ENCODE results near the gene CHEK2.
"Not testable (repeated sequence)": the region's sequence is repeated elsewhere in the genome, so short reads cannot be mapped to it uniquely, and the experiment has no call there.

CHEK2 gene

GRCh38 chr22:28741785-28742561 is at the start of gene CHEK2, which contains the start of gene HSCB:
CHEK2 (minus strand) TSS chr22:28741820; CDS start chr22:28734721, 7,099 bp downstream.
HSCB (plus strand) TSS chr22:28742039; CDS start chr22:28742096, 57 bp downstream.
- peak; percentile 100 for DNase-seq (ENCODE audit: low spot score)

GRCh38 chr22:28791124-28791523 is 49.5 kb upstream of the CHEK2 start:
- no peak for DNase-seq (ENCODE audit: low spot score)

- DNase-seq (ENCODE audit: low spot score) = no peak
Measured at GRCh38 chr22:28788601-28789000, 47.0 kb upstream of the CHEK2 start.

DNA sequence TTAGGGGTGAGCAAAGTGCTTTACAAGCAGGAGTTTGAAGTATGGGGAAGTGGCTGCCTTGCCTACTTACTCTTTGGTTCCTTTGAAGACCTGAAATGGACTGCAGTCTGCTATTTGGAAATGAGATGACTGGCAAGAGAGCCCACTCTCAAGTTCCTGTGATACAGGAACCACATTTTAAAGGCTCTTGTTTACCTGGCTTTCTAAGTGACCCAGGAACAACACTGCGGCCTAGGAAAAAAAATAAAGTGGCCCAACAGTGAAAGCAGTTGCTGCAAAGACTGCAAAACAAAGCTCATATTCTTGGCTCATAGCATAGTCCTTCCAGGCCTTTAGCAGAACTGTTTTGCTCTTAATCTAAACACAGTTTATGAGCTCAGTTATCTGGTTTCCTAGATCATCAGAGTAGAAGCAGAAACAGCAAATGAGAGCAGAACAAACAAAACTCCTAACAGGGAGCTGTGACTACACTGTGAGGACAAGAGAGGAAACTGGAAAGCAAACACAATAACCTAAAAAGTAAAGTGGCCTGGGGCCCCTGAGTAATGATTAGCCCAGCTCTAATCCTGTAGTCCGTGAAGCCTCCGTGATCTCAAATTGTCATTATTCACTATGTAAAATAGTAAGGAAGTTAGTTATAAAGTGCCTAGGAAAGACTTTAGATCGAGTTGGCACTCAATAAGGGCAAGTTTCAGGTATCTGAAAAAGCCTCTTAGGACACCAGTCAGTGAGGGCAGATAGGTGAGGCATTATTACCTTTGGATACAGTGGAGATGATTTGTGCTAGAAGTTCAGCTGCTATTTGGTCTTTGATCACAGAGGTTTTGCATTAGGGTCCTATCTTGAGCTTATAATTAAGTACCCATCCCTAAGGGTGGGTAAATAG is 42.4 kb upstream of the CHEK2 start:
- no peak for DNase-seq (ENCODE audit: low spot score)

- DNase-seq (ENCODE audit: low spot score) = no peak
Measured at GRCh38 chr22:28780296-28780695, 38.7 kb upstream of the CHEK2 start.

DNA sequence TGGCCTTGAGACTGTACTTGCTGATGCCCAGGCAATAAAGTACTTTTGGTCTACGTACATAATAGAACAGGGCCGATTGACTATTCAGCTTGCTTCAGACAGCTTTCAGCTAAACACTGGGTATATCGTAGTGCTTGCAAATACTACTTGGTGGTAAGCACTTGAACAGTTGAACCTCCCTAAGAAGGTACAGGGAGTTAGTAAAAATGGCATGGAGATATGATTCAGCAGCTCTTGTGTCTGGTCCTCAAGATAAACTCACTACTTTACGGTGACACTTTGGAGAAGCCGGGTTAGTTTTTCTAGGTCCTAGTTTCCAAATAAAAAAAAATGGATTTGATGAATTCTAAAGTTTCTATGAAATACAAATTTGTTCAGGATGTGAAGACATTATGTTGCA is 38.2 kb upstream of the CHEK2 start:
- no peak for DNase-seq (ENCODE audit: low spot score)

GRCh38 chr22:28774378-28774777 is 32.8 kb upstream of the CHEK2 start:
- no peak for DNase-seq (ENCODE audit: low spot score)

DNA sequence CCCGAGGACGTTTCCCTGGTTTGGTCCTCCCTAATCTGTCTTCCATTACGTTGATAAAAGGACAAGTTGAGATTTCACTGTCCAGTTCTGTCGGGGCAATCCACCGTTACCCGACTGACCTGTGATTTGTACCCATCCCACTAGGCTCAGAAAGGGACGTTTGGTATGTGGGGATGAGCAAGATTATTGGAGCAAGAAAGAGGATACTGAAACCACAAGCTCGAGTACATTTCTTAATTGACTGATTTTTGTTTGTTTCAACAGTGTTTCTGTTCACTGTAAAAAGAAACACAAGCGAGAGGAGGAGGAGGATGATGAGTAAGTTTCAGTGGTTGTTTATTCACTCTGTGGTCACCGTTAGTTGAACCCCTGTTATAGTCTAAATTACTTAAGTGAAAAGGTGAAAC is 31.8 kb upstream of the CHEK2 start:
- DNase-seq (ENCODE audit: low spot score) = no peak

DNA sequence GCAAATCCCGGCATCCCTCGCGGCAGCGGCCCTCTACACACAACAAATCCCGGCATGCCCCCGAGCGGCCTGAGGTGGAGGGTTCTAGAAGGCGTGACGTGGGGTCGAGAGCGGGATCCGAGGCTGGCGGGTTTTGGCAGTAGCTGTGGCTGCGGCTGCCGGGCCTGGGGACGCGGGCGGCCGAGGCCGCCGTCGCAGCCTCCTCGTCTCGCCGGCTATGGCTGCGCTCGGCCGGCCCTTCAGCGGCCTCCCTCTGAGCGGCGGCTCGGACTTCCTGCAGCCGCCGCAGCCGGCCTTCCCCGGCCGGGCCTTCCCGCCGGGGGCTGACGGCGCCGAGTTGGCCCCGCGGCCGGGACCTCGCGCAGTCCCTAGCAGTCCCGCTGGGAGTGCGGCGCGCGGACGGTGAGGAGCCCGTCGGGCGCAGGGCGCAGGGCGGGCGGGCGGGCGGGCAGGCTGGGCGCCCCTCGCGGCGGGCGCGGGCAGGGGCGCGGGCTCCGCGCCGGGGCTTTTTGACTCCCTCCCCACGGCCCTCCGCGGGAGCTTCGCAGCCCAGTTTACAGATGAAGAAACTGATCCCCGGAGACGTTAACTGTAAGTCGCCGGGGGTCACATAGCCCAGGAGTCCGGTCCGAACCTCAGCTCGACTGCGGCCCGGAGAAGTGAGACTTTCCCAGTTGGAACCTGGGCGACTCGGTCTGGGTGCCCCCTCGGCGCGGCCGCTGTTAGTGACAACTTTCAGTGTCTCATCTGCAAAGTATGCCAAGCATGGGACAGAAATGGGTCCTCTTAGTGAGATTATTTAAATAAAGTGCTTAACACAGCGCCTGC is 31.2 kb upstream of the CHEK2 start, which contains the start of gene CCDC117:
TSS of gene CCDC117 (plus strand) at position 63 of the 828 bp plus-strand sequence. CDS start at position 218, 155 bp downstream.
- DNase-seq (ENCODE audit: low spot score) = peak; percentile 97

- DNase-seq (ENCODE audit: low spot score) = no peak
Measured at GRCh38 chr22:28771195-28771791, 29.7 kb upstream of the CHEK2 start.

- no peak for DNase-seq (ENCODE audit: low spot score)
Measured at GRCh38 chr22:28769394-28770085, 27.9 kb upstream of the CHEK2 start.

DNA sequence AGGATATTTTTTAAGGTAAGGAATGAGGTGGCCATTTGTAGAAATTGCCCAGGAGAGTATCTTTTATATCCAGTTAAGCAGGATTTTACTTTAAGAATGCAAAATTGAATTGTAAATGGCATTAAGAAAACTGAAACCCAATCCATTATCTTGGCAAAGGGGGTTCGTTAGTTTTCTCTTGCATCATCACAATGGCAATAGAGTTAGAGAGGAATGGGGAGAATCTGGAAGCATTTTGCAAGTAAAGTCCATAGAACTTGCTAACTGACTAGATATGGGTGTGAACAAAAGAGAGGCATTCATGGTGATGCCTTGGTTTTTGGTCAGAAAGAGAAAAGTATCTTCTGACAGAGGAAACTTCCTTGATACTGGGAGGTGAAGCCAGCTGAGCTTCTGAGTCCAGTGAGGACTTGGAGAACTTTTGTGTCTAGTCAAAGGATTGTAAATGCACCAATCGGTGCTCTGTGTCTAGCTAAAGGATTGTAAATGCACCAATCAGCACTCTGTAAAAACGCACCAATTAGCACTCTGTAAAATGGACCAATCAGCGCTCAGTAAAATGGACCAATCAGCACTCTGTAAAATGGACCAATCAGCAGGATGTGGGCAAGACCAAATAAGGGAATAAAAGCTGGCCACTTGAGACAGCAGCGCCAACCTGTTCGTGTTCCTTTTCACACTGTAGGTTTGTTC is 27.2 kb upstream of the CHEK2 start:
- DNase-seq (ENCODE audit: low spot score) = no peak

DNA sequence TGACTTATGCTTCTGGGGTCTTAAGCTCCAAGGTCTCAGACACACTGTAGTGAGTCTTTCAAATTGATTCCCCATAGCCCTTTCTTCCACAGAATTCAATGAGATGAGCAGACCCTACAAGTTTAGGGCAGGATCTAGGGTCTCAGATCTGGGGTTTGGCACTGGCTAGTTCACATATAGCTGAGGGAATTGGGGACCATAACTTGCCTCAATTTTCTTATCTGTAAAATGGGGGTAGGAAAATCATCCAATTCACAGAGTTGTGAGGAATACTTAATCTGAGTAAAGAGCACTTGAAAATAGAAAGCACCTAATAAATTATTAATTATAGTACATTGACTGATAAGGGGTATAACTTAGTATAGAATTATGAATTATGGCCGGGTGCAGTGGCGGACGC is 25.0 kb upstream of the CHEK2 start:
- DNase-seq (ENCODE audit: low spot score) = no peak

GRCh38 chr22:28762000-28762399 is 20.4 kb upstream of the CHEK2 start:
- DNase-seq (ENCODE audit: low spot score) = not testable (repeated sequence)

DNA sequence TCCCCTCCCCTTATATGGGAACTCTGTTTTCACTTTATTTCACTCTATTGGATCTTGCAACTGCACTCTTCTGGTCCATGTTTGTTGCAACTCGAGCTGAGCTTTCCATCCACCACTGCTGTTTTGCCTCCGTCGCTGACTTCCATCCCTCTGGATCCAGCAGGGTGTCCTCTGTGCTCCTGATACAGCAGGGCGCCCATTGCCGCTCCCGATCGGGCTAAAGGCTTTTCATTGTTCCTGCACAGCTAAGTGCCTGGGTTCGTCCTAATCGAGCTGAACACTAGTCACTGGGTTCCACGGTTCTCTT is 19.8 kb upstream of the CHEK2 start:
- DNase-seq (ENCODE audit: low spot score) = no peak

DNA sequence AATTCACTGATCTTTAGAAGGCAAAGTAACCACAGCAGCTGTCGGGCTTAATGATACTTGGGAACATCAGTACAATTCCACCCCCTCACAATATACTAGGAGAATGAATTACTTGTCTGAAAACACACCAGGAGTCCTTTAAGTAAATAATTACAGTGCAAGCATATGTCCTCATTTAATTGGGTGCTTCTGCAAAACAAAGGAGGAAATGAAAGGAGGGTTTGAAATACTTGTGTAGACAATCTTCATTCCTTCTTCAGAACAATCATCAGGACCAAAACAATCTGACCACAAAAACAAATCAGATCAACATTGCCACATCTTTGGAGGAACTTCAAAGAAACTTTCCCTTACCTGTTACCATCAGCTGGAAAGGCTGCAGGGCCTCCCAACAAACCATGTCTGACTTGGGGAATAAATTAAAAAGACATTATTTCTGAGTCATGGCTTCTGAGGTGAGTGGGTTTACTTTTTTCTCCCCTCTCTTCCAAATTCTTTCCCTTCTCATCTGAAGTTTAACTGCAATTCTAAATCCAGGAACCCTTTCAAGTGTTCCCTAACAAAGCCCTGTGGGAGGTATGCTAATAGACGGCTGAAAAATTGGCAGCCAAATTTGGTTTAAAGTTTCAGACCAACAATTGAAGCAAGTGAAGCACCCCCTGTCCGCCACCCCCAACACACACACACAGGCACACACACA is 18.4 kb upstream of the CHEK2 start:
- DNase-seq (ENCODE audit: low spot score) = no peak

GRCh38 chr22:28754512-28754911 is 12.9 kb upstream of the CHEK2 start:
- not testable (repeated sequence) for DNase-seq (ENCODE audit: low spot score)

- DNase-seq (ENCODE audit: low spot score) = no peak
Measured at GRCh38 chr22:28750471-28750881, 8.9 kb upstream of the CHEK2 start.

DNA sequence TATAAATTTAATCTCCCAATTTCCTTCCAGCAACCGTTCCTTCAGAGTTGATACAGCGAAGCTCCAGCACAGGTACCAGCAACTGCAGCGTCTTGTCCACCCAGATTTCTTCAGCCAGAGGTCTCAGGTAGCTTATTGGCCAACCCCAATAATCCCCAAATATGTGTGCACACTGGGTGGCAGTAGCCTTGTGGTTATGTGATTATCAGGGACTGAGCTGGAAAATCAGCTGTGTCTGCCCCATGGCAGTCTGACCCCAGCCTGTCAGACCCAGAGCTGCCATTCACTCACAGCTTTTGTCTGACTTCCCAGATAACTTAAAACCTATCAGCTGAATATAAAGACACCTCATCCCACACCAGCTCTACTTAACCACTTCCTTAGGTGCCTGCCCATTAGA is 2.2 kb upstream of the CHEK2 start:
- DNase-seq (ENCODE audit: low spot score) = no peak

DNA sequence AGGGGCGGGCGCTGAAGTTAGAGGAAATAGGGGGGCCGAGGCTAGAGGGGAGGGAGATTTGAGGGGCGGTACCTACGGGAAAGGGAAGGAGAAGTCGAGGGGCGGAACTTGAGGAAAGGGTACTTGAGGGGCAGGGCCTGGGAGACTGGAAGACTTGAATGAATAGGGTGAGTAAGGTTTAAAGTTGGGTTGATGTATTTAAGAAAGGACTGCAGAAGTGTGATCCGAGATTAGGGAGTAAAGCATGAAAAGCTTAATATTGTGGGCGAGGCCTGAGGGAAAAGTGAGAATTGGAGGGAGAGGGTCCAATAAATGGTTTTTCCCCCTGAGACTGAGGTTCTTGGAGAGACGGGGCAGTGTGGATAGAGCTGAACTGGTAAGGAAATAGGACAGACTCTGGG is 942 bp upstream of the CHEK2 start:
- DNase-seq (ENCODE audit: low spot score) = no peak
